Measurements from ENCODE around the gene KCNIP4. TPM values are rescaled to one million over a fixed set of nuclear protein-coding genes. Genes with fewer than 3 reads are reported as not detected.

Gene KCNIP4
- total RNA-seq, 1 donor from 2014 or later = not detected

DNA sequence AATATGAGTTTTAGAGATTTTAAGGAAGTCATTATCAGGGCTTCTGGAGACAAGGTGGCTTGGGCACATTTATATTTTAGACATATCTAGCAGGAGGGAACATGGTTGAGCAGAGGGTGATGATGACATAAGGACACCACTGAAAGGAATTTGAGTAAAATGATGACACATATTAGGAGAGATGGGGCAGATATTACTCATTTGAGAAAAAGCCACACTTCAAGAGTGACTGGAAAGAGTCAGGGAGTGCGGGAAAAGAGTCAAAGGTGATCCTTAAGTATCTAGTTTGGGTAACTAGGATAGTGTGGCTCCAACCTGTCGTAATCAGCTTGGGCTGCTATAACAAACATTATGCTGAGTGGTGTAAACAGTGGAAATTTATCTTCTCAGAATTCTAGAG lies 870.6 kb downstream of the KCNIP4 start:
- intact Hi-C loops (cut with micrococcal nuclease) = no loop called here
- Mint-ChIP-seq H3K4me1 (ENCODE audit: low read depth) (no peaks in the 10 kb centered on the region), H3K4me3 (no peak overlapping the region), H3K9me3 (no peaks in the 10 kb centered on the region), H3K27me3 (ENCODE audit: insufficient read depth) (no peaks in the 10 kb centered on the region), H3K27ac (no peak overlapping the region), H3K36me3 (ENCODE audit: low read depth) (no peaks in the 10 kb centered on the region)
- DNase-seq (ENCODE audit: low spot score) = no peak

DNA sequence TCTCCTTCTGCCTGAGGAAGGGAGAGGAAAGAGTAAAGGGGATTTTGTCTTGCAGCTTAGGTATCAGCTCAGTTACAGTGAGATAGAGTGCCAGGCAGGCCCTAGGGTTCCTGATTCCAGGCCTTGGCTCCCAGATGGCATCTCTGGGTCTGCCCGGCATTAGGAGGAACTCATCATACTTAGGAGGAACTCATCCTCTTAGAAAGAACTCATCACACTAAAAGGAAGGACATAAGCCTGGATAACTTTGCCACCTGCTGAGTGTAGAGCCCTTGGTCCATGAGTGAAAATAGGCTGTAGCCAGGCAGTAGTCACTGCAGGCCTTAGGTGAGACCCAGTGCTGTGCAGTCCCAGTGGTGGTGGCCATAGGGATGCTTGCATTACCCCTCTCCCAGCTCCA lies 881.2 kb downstream of the KCNIP4 start:
- no peaks in the 10 kb centered on the region for H3K27me3 Mint-ChIP-seq (ENCODE audit: insufficient read depth)
- no peaks in the 10 kb centered on the region for H3K4me1 Mint-ChIP-seq (ENCODE audit: low read depth)
- no peak for DNase-seq (ENCODE audit: low spot score)
- intact Hi-C loops (cut with micrococcal nuclease) = no loop called here
- no peaks in the 10 kb centered on the region for H3K36me3 Mint-ChIP-seq (ENCODE audit: low read depth)
- H3K27ac Mint-ChIP-seq = no peak overlapping the region
- H3K9me3 Mint-ChIP-seq = peaks cover 11% of the 10 kb centered on the region
- no peak overlapping the region for H3K4me3 Mint-ChIP-seq

DNA sequence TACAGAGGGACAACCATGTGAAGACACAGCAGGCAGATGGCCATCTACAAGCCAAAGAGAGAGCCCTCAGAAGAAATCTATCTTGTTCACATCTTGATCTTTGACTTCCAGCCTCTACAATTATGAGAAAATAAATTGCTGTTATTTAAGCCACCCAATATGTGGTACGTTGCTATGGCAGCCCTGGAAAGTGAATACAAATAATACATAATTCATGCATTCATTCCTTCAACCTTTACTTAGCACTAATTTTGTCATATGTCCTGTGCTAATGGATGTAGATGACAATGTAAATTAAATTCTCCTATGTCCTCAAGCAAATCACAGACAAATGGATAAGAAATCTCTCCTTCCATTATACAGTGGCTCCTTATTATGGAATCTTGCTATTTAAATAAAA lies 886.7 kb downstream of the KCNIP4 start:
- H3K27me3 Mint-ChIP-seq (ENCODE audit: insufficient read depth) = no peaks in the 10 kb centered on the region
- no peak overlapping the region for H3K4me3 Mint-ChIP-seq
- H3K9me3 Mint-ChIP-seq = peaks cover 19% of the 10 kb centered on the region
- intact Hi-C loops (cut with micrococcal nuclease) = no loop called here
- H3K36me3 Mint-ChIP-seq (ENCODE audit: low read depth) = no peaks in the 10 kb centered on the region
- DNase-seq (ENCODE audit: low spot score) = no peak
- no peaks in the 10 kb centered on the region for H3K4me1 Mint-ChIP-seq (ENCODE audit: low read depth)
- H3K27ac Mint-ChIP-seq = no peak overlapping the region

DNA sequence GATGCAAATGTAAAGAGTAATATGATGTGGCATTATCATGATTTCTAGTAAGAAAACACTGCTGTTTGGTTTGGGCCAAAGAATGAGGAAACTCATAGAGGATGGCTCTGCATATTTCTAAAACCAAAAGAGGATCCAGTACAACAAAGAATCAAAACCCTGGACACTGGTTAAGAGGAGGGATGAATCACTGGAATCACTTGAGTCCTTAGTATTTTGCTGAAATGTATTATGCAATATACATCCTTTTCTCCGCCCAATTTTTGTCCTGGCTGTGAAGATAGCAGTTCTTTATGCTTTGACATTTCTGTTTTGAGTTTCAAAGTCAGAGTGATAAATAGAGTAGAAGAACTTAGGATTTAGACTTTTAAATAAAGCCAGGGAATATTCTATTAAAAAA lies 902.4 kb downstream of the KCNIP4 start:
- peaks cover 11% of the 10 kb centered on the region for H3K9me3 Mint-ChIP-seq
- H3K4me1 Mint-ChIP-seq (ENCODE audit: low read depth) = no peaks in the 10 kb centered on the region
- intact Hi-C loops (cut with micrococcal nuclease) = no loop called here
- H3K36me3 Mint-ChIP-seq (ENCODE audit: low read depth) = no peaks in the 10 kb centered on the region
- H3K27me3 Mint-ChIP-seq (ENCODE audit: insufficient read depth) = no peaks in the 10 kb centered on the region
- H3K27ac Mint-ChIP-seq = no peak overlapping the region
- DNase-seq (ENCODE audit: low spot score) = no peak
- no peak overlapping the region for H3K4me3 Mint-ChIP-seq

DNA sequence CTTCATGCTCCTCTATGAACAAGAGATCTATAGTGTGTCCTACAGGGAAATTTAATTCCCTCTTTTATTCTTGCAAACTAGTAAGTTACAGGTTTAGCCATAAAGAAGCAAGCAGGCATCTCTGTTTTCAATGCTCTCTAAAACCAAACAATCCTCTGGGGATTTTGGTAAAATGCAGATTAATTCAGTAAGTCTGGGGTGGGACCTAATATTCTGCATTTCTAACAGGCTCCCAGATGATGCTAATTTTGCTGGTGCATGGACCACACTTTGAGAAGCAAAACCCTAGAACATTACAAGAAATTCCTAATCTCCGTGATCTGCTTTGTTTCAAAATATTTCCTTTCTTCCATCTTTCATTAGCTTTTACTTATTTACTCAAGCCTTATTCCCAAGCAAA lies 903.5 kb downstream of the KCNIP4 start:
- Mint-ChIP-seq H3K27me3 (ENCODE audit: insufficient read depth) (no peaks in the 10 kb centered on the region), H3K27ac (no peak overlapping the region), H3K4me1 (ENCODE audit: low read depth) (no peaks in the 10 kb centered on the region), H3K4me3 (no peak overlapping the region), H3K9me3 (peaks cover 11% of the 10 kb centered on the region), H3K36me3 (ENCODE audit: low read depth) (no peaks in the 10 kb centered on the region)
- DNase-seq (ENCODE audit: low spot score) = no peak
- intact Hi-C loops (cut with micrococcal nuclease) = no loop called here

DNA sequence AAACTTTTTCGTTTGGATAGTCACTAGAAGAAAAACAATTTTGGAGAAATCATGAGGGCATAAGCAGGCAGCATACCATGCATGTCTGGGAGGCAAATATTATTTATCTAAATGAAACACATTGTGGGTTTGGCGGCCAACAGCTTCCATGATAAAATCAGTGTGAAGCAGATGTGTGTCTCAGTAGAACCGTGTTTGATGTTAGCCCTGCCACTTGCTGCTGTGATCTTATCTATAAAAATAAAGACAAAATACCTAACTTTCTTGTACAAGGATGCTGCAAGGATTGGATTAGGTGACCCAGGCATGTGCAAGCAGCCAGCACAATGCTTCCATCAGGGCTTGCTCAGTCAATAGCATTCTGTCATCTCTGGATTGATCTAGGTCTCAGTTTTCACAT lies 906.9 kb downstream of the KCNIP4 start:
- no peak for DNase-seq (ENCODE audit: low spot score)
- intact Hi-C loops (cut with micrococcal nuclease) = no loop called here
- Mint-ChIP-seq H3K36me3 (ENCODE audit: low read depth) (no peaks in the 10 kb centered on the region), H3K4me3 (no peak overlapping the region), H3K4me1 (ENCODE audit: low read depth) (no peaks in the 10 kb centered on the region), H3K27ac (no peak overlapping the region), H3K27me3 (ENCODE audit: insufficient read depth) (no peaks in the 10 kb centered on the region), H3K9me3 (peaks cover 4% of the 10 kb centered on the region)

DNA sequence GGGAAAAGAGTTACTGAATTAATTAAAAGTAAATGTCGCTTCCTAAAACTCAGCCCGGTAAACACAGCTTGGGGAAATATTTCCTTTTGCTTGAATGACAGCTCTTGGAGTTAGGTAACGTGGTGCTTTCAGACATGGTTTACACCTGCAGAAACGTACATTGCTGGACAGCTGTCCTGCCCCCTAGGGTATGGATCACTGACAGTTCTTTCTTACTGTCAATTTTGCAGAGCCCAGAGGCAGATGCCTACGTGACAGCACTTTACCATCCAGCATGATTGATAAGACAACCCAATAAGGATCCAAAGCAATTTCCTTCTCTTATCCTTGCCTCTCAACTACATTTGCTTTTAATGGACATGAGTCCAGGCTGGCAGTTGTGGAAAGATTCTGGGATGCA lies 913.8 kb downstream of the KCNIP4 start:
- Mint-ChIP-seq H3K9me3 (no peaks in the 10 kb centered on the region), H3K4me1 (ENCODE audit: low read depth) (no peaks in the 10 kb centered on the region), H3K36me3 (ENCODE audit: low read depth) (no peaks in the 10 kb centered on the region), H3K27me3 (ENCODE audit: insufficient read depth) (no peaks in the 10 kb centered on the region), H3K27ac (no peak overlapping the region), H3K4me3 (no peak overlapping the region)
- intact Hi-C loops (cut with micrococcal nuclease) = no loop called here
- no peak for DNase-seq (ENCODE audit: low spot score)

DNA sequence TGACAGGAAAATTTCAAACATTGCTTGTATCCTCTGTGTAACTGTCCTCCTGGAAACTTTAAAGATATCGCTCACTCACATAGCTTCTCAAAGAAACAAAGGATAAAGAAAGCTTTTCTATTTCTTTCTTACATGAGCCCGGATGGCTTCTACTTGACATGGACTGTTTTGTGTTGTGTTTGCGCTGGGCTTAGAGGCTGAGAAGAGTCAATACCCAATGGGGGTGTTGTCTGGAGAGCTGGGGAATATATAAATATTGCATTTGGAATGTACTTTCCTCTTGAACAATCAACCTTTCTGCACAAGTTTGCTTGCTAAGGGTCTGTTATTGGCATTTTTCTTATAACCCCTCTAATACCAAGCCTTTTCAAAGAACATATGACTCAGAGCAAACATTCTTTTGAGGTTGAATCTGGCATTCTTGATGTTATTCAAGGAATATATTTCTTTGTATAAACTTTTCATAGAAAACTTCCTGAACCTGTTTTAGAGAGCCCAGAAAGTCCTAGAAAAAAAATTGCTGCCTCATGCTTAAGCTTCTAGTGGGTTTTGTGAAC lies 916.4 kb downstream of the KCNIP4 start:
- H3K4me1 Mint-ChIP-seq (ENCODE audit: low read depth) = no peaks in the 10 kb centered on the region
- H3K36me3 Mint-ChIP-seq (ENCODE audit: low read depth) = no peaks in the 10 kb centered on the region
- no peak overlapping the region for H3K27ac Mint-ChIP-seq
- H3K9me3 Mint-ChIP-seq = peaks cover 14% of the 10 kb centered on the region
- H3K27me3 Mint-ChIP-seq (ENCODE audit: insufficient read depth) = no peaks in the 10 kb centered on the region
- intact Hi-C loops (cut with micrococcal nuclease) = no loop called here
- DNase-seq (ENCODE audit: low spot score) = no peak
- H3K4me3 Mint-ChIP-seq = no peak overlapping the region

DNA sequence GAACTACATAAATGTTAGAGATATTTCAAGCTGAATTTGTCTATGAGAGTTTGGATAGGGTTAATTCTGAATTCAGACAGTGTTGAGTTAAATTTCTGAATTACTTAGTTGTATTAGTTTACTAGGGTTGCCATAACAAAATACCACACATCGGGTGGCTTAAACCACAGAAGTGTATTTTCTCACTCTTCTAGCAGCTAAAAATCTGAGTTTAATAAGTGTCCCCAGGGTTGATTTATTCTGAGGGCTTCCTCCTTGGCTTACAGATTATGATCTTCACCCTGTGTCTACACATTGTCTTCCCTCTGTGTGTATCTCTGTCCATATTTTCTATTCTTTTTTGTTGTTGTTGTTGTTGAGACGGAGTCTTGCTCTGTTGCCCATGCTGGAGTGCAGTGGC lies 929.8 kb downstream of the KCNIP4 start:
- no peak for DNase-seq (ENCODE audit: low spot score)
- intact Hi-C loops (cut with micrococcal nuclease) = no loop called here
- no peaks in the 10 kb centered on the region for H3K36me3 Mint-ChIP-seq (ENCODE audit: low read depth)
- H3K4me3 Mint-ChIP-seq = no peak overlapping the region
- H3K9me3 Mint-ChIP-seq = peaks cover 9% of the 10 kb centered on the region
- no peaks in the 10 kb centered on the region for H3K27me3 Mint-ChIP-seq (ENCODE audit: insufficient read depth)
- H3K4me1 Mint-ChIP-seq (ENCODE audit: low read depth) = no peaks in the 10 kb centered on the region
- H3K27ac Mint-ChIP-seq = no peak overlapping the region

DNA sequence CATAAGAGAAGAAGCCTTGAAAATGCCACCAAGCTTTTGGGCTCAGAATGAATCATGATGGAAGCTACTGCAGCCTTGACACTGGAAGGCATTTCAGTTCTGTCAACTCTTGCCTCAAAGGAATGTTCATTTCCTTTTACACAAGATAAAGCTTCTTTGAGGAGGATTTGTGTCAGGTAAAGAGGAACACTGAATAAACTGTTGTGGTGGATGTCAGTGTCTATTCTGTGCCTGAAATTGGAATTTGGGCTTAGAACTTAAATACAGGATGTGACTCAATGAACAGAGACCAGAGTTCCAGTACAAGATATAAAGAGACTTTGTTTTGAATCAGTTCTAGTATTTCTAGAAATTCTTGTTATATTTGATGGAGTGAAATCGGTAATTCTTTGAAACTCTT lies 935.1 kb downstream of the KCNIP4 start:
- no peak for DNase-seq (ENCODE audit: low spot score)
- intact Hi-C loops (cut with micrococcal nuclease) = no loop called here
- H3K4me3 Mint-ChIP-seq = no peak overlapping the region
- no peaks in the 10 kb centered on the region for H3K4me1 Mint-ChIP-seq (ENCODE audit: low read depth)
- no peaks in the 10 kb centered on the region for H3K27me3 Mint-ChIP-seq (ENCODE audit: insufficient read depth)
- H3K27ac Mint-ChIP-seq = no peak overlapping the region
- no peaks in the 10 kb centered on the region for H3K36me3 Mint-ChIP-seq (ENCODE audit: low read depth)
- H3K9me3 Mint-ChIP-seq = peaks cover 12% of the 10 kb centered on the region

DNA sequence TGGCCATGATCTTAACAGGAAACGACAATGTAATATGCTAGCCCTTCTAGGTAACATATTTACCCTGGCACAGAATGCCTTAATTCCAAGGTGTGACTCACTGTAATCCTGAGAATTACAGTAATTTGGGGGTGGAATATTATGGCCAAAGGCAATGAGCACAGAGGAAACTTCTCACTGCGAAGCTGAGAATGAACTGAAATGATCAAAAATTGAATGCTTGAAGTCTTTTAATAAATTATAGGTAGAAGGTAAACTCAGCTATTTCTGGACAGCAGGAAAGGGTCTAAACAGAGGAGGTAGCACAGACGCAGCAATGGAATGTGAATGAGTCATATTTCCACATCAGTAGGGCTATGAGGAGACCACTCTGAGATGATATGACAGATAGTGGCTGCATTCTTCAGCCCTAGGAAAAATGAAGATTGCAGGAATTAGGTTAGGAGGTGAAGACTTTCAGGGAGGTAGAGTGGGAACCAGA lies 935.7 kb downstream of the KCNIP4 start:
- H3K27me3 Mint-ChIP-seq (ENCODE audit: insufficient read depth) = no peaks in the 10 kb centered on the region
- no peak for DNase-seq (ENCODE audit: low spot score)
- H3K9me3 Mint-ChIP-seq = peaks cover 6% of the 10 kb centered on the region
- H3K4me3 Mint-ChIP-seq = no peak overlapping the region
- intact Hi-C loops (cut with micrococcal nuclease) = no loop called here
- no peak overlapping the region for H3K27ac Mint-ChIP-seq
- H3K4me1 Mint-ChIP-seq (ENCODE audit: low read depth) = no peaks in the 10 kb centered on the region
- H3K36me3 Mint-ChIP-seq (ENCODE audit: low read depth) = no peaks in the 10 kb centered on the region

DNA sequence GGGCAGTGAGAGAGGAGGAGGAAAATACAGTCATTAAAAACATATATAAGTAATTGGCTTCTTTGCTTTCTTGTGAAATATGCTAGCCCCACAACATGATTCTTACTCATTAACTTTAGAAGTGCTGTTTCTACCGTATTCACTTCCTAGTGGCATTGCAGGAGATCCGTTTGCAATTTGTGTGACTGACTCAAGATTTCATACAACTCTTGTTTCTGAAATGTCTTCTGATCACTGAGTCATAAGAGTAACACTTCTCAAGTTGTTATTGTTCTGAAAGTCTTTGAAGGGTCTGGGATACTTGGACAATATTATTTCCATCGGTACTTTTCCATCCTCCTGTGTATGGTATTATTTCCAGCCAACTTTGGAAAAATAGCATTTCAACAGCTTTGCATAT lies 937.5 kb downstream of the KCNIP4 start:
- Mint-ChIP-seq H3K27ac (no peak overlapping the region), H3K9me3 (peaks cover 5% of the 10 kb centered on the region), H3K4me1 (ENCODE audit: low read depth) (no peaks in the 10 kb centered on the region), H3K4me3 (no peak overlapping the region), H3K36me3 (ENCODE audit: low read depth) (no peaks in the 10 kb centered on the region), H3K27me3 (ENCODE audit: insufficient read depth) (no peaks in the 10 kb centered on the region)
- intact Hi-C loops (cut with micrococcal nuclease) = no loop called here
- no peak for DNase-seq (ENCODE audit: low spot score)

DNA sequence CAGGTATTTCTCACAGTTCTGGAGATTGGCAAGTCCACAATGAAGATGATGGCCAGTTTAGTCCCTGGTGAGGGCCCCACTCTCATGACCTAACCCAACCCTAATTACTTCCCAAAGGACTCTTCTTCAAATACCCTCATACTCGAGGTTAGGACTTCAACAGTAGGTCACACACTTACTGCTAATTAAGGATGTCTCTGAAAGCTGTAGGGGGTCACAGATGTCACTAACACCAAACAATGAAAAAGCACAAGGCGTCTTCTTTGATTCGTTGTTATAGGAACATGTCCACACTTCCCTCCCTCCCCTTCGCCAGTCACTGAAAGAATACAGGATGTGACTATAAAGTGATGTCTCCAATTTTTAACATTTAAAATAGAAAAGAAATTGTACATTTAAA lies 938.6 kb downstream of the KCNIP4 start:
- no peaks in the 10 kb centered on the region for H3K27me3 Mint-ChIP-seq (ENCODE audit: insufficient read depth)
- no peak overlapping the region for H3K4me3 Mint-ChIP-seq
- H3K9me3 Mint-ChIP-seq = peaks cover 5% of the 10 kb centered on the region
- intact Hi-C loops (cut with micrococcal nuclease) = no loop called here
- no peak overlapping the region for H3K27ac Mint-ChIP-seq
- no peaks in the 10 kb centered on the region for H3K4me1 Mint-ChIP-seq (ENCODE audit: low read depth)
- H3K36me3 Mint-ChIP-seq (ENCODE audit: low read depth) = no peaks in the 10 kb centered on the region
- DNase-seq (ENCODE audit: low spot score) = no peak

DNA sequence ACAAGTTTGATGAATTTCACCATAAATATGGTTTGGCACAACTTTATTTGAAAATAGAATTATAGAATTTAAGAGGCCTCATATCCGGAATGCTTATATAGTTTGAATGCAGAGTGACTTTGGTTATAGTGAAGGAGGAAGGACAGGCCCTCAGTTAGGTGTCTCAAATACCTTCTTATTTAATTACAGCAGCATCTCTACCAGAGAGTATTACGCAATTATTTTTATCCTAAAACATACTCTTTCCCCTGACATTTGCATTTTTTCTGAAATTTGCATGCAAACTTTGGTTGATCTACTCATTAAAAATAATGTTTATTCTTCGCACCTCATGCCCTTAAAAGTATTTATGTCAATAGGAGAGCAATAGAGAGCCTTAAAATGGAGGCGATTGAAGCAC lies 942.9 kb downstream of the KCNIP4 start:
- no peaks in the 10 kb centered on the region for H3K4me1 Mint-ChIP-seq (ENCODE audit: low read depth)
- no peak overlapping the region for H3K4me3 Mint-ChIP-seq
- H3K27me3 Mint-ChIP-seq (ENCODE audit: insufficient read depth) = no peaks in the 10 kb centered on the region
- no peak overlapping the region for H3K27ac Mint-ChIP-seq
- intact Hi-C loops (cut with micrococcal nuclease) = no loop called here
- DNase-seq (ENCODE audit: low spot score) = no peak
- H3K36me3 Mint-ChIP-seq (ENCODE audit: low read depth) = no peaks in the 10 kb centered on the region
- H3K9me3 Mint-ChIP-seq = peaks cover 10% of the 10 kb centered on the region
